ENCODE data around the gene SLC4A2.

- TF ChIP-seq, protein P1, sequence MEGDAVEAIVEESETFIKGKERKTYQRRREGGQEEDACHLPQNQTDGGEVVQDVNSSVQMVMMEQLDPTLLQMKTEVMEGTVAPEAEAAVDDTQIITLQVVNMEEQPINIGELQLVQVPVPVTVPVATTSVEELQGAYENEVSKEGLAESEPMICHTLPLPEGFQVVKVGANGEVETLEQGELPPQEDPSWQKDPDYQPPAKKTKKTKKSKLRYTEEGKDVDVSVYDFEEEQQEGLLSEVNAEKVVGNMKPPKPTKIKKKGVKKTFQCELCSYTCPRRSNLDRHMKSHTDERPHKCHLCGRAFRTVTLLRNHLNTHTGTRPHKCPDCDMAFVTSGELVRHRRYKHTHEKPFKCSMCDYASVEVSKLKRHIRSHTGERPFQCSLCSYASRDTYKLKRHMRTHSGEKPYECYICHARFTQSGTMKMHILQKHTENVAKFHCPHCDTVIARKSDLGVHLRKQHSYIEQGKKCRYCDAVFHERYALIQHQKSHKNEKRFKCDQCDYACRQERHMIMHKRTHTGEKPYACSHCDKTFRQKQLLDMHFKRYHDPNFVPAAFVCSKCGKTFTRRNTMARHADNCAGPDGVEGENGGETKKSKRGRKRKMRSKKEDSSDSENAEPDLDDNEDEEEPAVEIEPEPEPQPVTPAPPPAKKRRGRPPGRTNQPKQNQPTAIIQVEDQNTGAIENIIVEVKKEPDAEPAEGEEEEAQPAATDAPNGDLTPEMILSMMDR (conservative IDR thresholded peaks at IDR 0.05; ENCODE audit: low read length) = no peak
- no peak for TF ChIP-seq EZH2phosphoT487 (IDR thresholded peaks at IDR 0.05; ENCODE audit: borderline replicate concordance)
Measured at GRCh38 chr7:151101621-151102396, 42.4 kb downstream of the SLC4A2 start.

Measured in Loucy (cell line).